T-cell (primary cell): ENCODE measurements around the gene RAB1B. TPM values are rescaled to one million over a fixed set of nuclear protein-coding genes. Genes with fewer than 3 reads are reported as not detected.
"Not testable (repeated sequence)": the region's sequence is repeated elsewhere in the genome, so short reads cannot be mapped to it uniquely, and the experiment has no call there.

ENCODE experiments used
- ATAC-seq, 4 experiments: fragments of 200-7000 bp in 3 of 4; fragments of 150-1000 bp in 1 of 4; cut with Tn5 transposase; replicated peaks in 1 of 4; 1 replicate in 3 of 4; 2 replicates in 1 of 4; pipeline ENCODE4 v1.10.0; 2021; ENCODE audit warnings: moderate library complexity in 3 of 4, mild to moderate bottlenecking in 2 of 4, moderate number of reproducible peaks in 1 of 4
- CTCF ChIA-PET, 2 donors: fragments of 300-600 bp; sonication (Branson Sonifier 250); formaldehyde crosslinking; loops; one replicate each; lab custom pipeline; 2022; ENCODE audit warnings: antibody characterized with exemption in 2 of 2; lab: Charles Lee
- POLR2A ChIA-PET, 2 donors: fragments of 300-600 bp; sonication (Branson Sonifier 250); formaldehyde crosslinking; loops; one replicate each; lab custom pipeline; 2022; ENCODE audit warnings: antibody characterized with exemption in 2 of 2; lab: Charles Lee
- DNase-seq, 35 experiments: peaks; one replicate each; pipeline versions ENCODE4 v3.0.0 to v3.0.0-alpha.2; 2013 to 2023
- H3K27ac ChIP-seq: one replicate; pipeline ENCODE4 v1.5.1; 2013; ENCODE audit warnings: low read length
- H3K27me3 ChIP-seq, 2 experiments: replicated peaks in 1 of 2; 1 replicate in 1 of 2; 2 replicates in 1 of 2; pipeline versions ENCODE4 v1.6.1 to v1.7.0; 2013; ENCODE audit warnings: low read length in 1 of 2, mixed read lengths in 1 of 2; ENCODE audit not compliant: control insufficient read depth in 2 of 2, insufficient read depth in 2 of 2; ENCODE audit errors: extremely low read depth in 1 of 2
- H3K36me3 ChIP-seq, 2 donors: 1 replicate in 1 of 2; 2 replicates in 1 of 2; pipeline versions ENCODE4 v1.6.1 to v1.7.0; 2013; ENCODE audit warnings: low read length in 1 of 2; ENCODE audit not compliant: control insufficient read depth in 2 of 2, insufficient read depth in 1 of 2; ENCODE audit errors: extremely low read depth in 1 of 2
- H3K4me1 ChIP-seq, 2 experiments: 1 replicate in 1 of 2; 2 replicates in 1 of 2; pipeline versions ENCODE4 v1.6.1 to v1.7.0; 2013; ENCODE audit warnings: low read length in 2 of 2, mixed read lengths in 1 of 2; ENCODE audit not compliant: insufficient read depth in 2 of 2, control insufficient read depth in 1 of 2; ENCODE audit errors: extremely low read depth in 1 of 2
- H3K4me3 ChIP-seq, 2 donors: 1 replicate in 1 of 2; 2 replicates in 1 of 2; pipeline versions ENCODE4 v1.5.1 to v1.7.0; 2013; ENCODE audit warnings: mild to moderate bottlenecking in 2 of 2, low read length in 1 of 2, moderate library complexity in 1 of 2; ENCODE audit not compliant: control insufficient read depth in 1 of 2; ENCODE audit errors: extremely low read depth in 1 of 2
- H3K9me3 ChIP-seq: 2 replicates; pipeline ENCODE4 v1.7.0; 2013
- H3K27ac Mint-ChIP-seq, 2 donors: one replicate each; pipeline ENCODE4 v1.8.0; 2020 to 2021; ENCODE audit warnings: mild to moderate bottlenecking in 2 of 2, mixed read lengths in 2 of 2
- H3K27me3 Mint-ChIP-seq, 2 donors: one replicate each; pipeline ENCODE4 v1.8.0; 2021 to 2022; ENCODE audit warnings: mixed read lengths in 2 of 2
- H3K36me3 Mint-ChIP-seq: one replicate; pipeline ENCODE4 v1.8.0; 2021; ENCODE audit warnings: mixed read lengths
- H3K4me1 Mint-ChIP-seq, 3 donors: one replicate each; pipeline ENCODE4 v1.8.0; 2020 to 2022; ENCODE audit warnings: mixed read lengths in 3 of 3, mild to moderate bottlenecking in 1 of 3
- H3K4me3 Mint-ChIP-seq, 3 donors: one replicate each; pipeline ENCODE4 v1.8.0; 2020 to 2022; ENCODE audit warnings: mild to moderate bottlenecking in 3 of 3, mixed read lengths in 3 of 3, moderate library complexity in 3 of 3
- H3K9me3 Mint-ChIP-seq, 3 donors: one replicate each; pipeline ENCODE4 v1.8.0; 2020 to 2022; ENCODE audit warnings: mixed read lengths in 3 of 3
- WGBS: methylation state at CpG from one replicate; pipeline ENCODE4 v1.1.5; 2013; ENCODE audit warnings: missing lambda C conversion rate; ENCODE audit not compliant: insufficient coverage; 5-methylcytosine and 5-hydroxymethylcytosine counted together
- total RNA-seq, 35 experiments: library from RNA in 6 of 35; stranded (reverse) in 6 of 35; fragments of 120-200 nt in 1 of 35; gene quantifications; one replicate each; pipeline versions ENCODE4 v1.2.1 to v1.2.4 and lab custom pipeline; 2013 to 2026

Gene RAB1B
- total RNA-seq, 5 donors from 2014 or later (not counting 1 experiment from before 2014, with no cell fraction given): 60.7 to 98.8 (median 95.2) TPM

GRCh38 chr11:66243782-66244535, 24.5 kb upstream of the RAB1B start:
- DNase-seq: no peak
- Mint-ChIP-seq H3K4me3 (no peak overlapping the region), H3K27ac (peak overlapping the region; percentile 55 to 64), H3K36me3 (peaks cover 38% of the 10 kb centered on the region), H3K9me3 (no peaks in the 10 kb centered on the region), H3K27me3 (no peaks in the 10 kb centered on the region), H3K4me1 (peaks cover 3 to 8% (median 3%) of the 10 kb centered on the region in 3 donors)
- Histone ChIP-seq H3K4me3 (no peak overlapping the region), H3K27me3 (no peaks in the 10 kb centered on the region), H3K4me1 (peaks cover 0 to 5% of the 10 kb centered on the region in 2 experiments), H3K27ac (no peak overlapping the region), H3K36me3 (peaks cover 25 to 73% of the 10 kb centered on the region in 2 donors), H3K9me3 (no peaks in the 10 kb centered on the region)
- POLR2A ChIA-PET: interaction anchor here in 1 of 2 donors (0.6 kb wide), 1 partner anchor 16 kb away, joined by 4 read pairs; no protein-coding TSS in a partner anchor
- 69% methylated on average over 8 of the region's 13 CpGs for WGBS
- CTCF ChIA-PET: no interaction called here
- no peak for ATAC-seq

DNA sequence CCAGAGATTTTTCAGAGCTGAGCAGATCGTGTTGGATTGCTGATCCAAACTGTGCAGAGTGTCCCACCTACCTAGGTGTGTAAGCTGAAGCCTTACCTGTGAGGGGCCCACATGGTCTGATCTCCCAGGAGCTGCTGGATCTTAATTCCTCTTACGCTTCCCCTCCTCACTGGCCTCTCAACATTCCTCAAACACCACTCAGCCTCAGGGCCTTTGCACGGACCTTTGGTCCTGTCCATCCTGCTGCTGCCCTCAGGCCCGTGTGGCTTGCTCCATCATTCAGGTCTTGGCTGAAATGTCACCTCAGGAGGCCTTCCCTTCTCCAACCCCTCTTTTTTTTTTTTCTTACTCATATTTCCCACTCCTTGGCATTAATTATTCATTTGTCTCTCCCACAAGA, 21.1 kb upstream of the RAB1B start:
- POLR2A ChIA-PET: no interaction called here

GRCh38 chr11:66247801-66248200, 20.6 kb upstream of the RAB1B start:
- DNase-seq (no peak), ATAC-seq (no peak)
- Histone ChIP-seq H3K4me1 (no peaks in the 10 kb centered on the region), H3K9me3 (no peaks in the 10 kb centered on the region), H3K27me3 (no peaks in the 10 kb centered on the region), H3K27ac (no peak overlapping the region), H3K4me3 (no peak overlapping the region), H3K36me3 (peaks cover 14 to 52% of the 10 kb centered on the region in 2 donors)
- Mint-ChIP-seq H3K9me3 (no peaks in the 10 kb centered on the region), H3K36me3 (peaks cover 16% of the 10 kb centered on the region), H3K27ac (no peak overlapping the region), H3K4me1 (peaks cover 4 to 9% (median 9%) of the 10 kb centered on the region in 3 donors), H3K27me3 (no peaks in the 10 kb centered on the region), H3K4me3 (no peak overlapping the region)
- POLR2A ChIA-PET: no interaction called here
- CTCF ChIA-PET: interaction anchor here in 1 of 2 donors (0.6 kb wide), 1 partner anchor 1909 kb away, joined by 6 read pairs; no protein-coding TSS in a partner anchor
- 86% methylated on average over 1 of the region's 3 CpGs for WGBS

More for the DNA sequence above, 21.1 kb upstream of the RAB1B start:
- H3K36me3 Mint-ChIP-seq: peaks cover 20% of the 10 kb centered on the region
- Histone ChIP-seq H3K27ac (no peak overlapping the region), H3K27me3 (no peaks in the 10 kb centered on the region), H3K9me3 (no peaks in the 10 kb centered on the region), H3K4me3 (no peak overlapping the region), H3K36me3 (peaks cover 18 to 57% of the 10 kb centered on the region in 2 donors), H3K4me1 (no peaks in the 10 kb centered on the region)
- H3K27me3 Mint-ChIP-seq: no peaks in the 10 kb centered on the region
- WGBS: 82% methylated on average over 4 of the region's 4 CpGs
- no peaks in the 10 kb centered on the region for H3K9me3 Mint-ChIP-seq
- DNase-seq: no peak
- peaks cover 4 to 9% (median 7%) of the 10 kb centered on the region in 3 donors for H3K4me1 Mint-ChIP-seq
- CTCF ChIA-PET: interaction anchor here in 1 of 2 donors (0.6 kb wide), 2 partner anchors 110 to 1908 kb away, joined by 5 to 6 read pairs; no protein-coding TSS in a partner anchor
- ATAC-seq: no peak
- no peak overlapping the region for H3K27ac Mint-ChIP-seq
- no peak overlapping the region for H3K4me3 Mint-ChIP-seq

GRCh38 chr11:66248903-66249302, 19.5 kb upstream of the RAB1B start:
- Mint-ChIP-seq H3K4me1 (peaks cover 7 to 16% (median 9%) of the 10 kb centered on the region in 3 donors), H3K4me3 (no peak overlapping the region), H3K36me3 (peaks cover 13% of the 10 kb centered on the region), H3K27me3 (no peaks in the 10 kb centered on the region), H3K27ac (peak overlapping the region; percentile 19 to 69), H3K9me3 (no peaks in the 10 kb centered on the region)
- H3K9me3 ChIP-seq: no peaks in the 10 kb centered on the region
- POLR2A ChIA-PET: no interaction called here
- no peak for DNase-seq
- no peak overlapping the region for H3K4me3 ChIP-seq
- peaks cover 14 to 41% of the 10 kb centered on the region in 2 donors for H3K36me3 ChIP-seq
- H3K27ac ChIP-seq: no peak overlapping the region
- ATAC-seq: no peak
- CTCF ChIA-PET: no interaction called here
- H3K27me3 ChIP-seq: no peaks in the 10 kb centered on the region
- H3K4me1 ChIP-seq: no peaks in the 10 kb centered on the region
- 100% methylated on average over 2 of the region's 6 CpGs for WGBS

GRCh38 chr11:66251809-66252208, 16.6 kb upstream of the RAB1B start:
- no peak overlapping the region for H3K4me3 ChIP-seq
- Mint-ChIP-seq H3K27me3 (no peaks in the 10 kb centered on the region), H3K9me3 (no peaks in the 10 kb centered on the region), H3K4me3 (no peak overlapping the region), H3K36me3 (peaks cover 5% of the 10 kb centered on the region), H3K27ac (peak overlapping the region in 1 of 2 donors; percentile 12), H3K4me1 (peaks cover 15 to 25% (median 18%) of the 10 kb centered on the region in 3 donors)
- peaks cover 5 to 26% of the 10 kb centered on the region in 2 donors for H3K36me3 ChIP-seq
- ChIA-PET CTCF (interaction anchor here in 1 of 2 donors (0.6 kb wide), 1 partner anchor 576 kb away, joined by 8 read pairs; no protein-coding TSS in a partner anchor), POLR2A (no interaction called here)
- 87% methylated on average over 3 of the region's 7 CpGs for WGBS
- no peak overlapping the region for H3K27ac ChIP-seq
- ATAC-seq (no peak), DNase-seq (no peak)
- H3K4me1 ChIP-seq: peaks cover 10 to 16% of the 10 kb centered on the region in 2 experiments
- H3K27me3 ChIP-seq: no peaks in the 10 kb centered on the region
- no peaks in the 10 kb centered on the region for H3K9me3 ChIP-seq

DNA sequence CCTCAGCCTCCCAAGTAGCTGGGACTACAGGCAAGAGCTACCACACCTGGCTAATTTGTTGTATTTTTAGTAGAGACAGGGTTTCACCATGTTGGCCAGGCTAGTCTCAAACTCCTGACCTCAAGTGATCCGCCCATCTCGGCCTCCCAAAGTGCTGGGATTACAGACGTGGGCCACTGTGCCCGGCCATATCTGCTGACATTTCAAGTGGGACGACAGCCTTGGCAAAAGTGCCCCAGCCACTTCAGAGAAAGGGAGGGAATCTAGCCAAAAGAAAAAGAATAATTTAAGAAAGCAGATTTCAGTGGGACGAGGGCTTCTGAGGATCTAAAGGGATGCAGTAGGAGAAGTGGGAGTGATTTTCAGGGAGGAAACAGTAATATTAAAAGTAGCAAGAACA, 15.4 kb upstream of the RAB1B start:
- Mint-ChIP-seq H3K27ac (peak overlapping the region in 1 of 2 donors; percentile 20), H3K4me1 (peaks cover 18 to 27% (median 21%) of the 10 kb centered on the region in 3 donors)
- ATAC-seq, CTCF ChIA-PET, H3K4me3 Mint-ChIP-seq, H3K9me3 ChIP-seq, H3K9me3 Mint-ChIP-seq, POLR2A ChIA-PET, DNase-seq, H3K27ac ChIP-seq, H3K36me3 Mint-ChIP-seq, H3K27me3 Mint-ChIP-seq, H3K27me3 ChIP-seq, H3K4me3 ChIP-seq: not testable (repeated sequence)
- 87% methylated on average over 6 of the region's 6 CpGs for WGBS
- Histone ChIP-seq H3K36me3 (peaks cover 5 to 19% of the 10 kb centered on the region in 2 donors), H3K4me1 (peaks cover 11 to 23% of the 10 kb centered on the region in 2 experiments)
